GM18498 (cell line): ENCODE data around the gene ADIPOR2.

ENCODE experiments used
- ATAC-seq: cut with Tn5 transposase; IDR thresholded peaks from one replicate; pipeline ENCODE4 v1.9.1; 2021; ENCODE audit warnings: mild to moderate bottlenecking, moderate library complexity; ENCODE audit not compliant: unreplicated experiment

ADIPOR2 gene

DNA sequence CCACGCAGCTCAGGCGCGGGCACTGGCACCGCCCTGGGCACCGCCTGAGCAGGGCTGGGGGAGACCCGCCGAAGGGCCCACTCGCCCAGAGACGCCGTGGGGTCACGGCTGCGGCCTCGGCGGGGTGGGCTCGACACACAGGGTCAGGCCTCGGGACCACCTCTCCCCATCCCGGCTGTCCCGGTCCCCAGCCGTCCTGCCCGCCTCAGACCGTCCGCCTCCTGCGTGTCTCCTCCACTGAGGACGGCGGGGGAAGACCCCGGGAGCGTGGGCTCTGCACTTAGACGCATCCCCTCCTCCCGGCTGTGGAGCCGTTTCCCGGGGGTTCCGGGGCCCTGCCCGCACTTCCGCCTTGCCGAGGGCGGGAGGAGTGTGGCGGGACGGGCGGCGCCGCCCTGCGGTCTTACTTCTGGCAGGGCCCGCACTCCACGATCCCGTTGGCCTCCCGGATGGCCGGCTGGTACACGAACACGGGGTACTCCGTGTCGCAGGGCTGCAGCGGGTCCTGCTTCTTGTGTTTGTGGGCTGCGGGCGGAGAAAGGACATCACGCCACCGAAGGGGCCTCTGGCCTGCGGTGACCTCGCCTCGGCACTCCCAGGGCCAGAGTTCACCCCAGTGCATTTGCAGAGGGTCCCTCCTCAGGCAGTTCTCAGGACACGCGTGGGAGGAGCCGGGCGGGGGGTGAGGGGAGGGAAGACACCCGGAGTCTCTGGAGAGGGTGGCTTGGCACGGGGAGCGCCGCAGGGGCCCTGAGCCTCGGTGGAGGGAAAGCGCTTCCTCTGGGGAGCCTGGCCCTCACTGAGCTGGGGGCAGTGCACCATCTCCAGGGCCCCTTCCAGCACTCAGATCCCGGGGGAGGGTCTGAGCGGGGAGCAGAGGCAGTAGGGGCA, 106.4 kb downstream of the ADIPOR2 start:
- ATAC-seq: peak; percentile 9

DNA sequence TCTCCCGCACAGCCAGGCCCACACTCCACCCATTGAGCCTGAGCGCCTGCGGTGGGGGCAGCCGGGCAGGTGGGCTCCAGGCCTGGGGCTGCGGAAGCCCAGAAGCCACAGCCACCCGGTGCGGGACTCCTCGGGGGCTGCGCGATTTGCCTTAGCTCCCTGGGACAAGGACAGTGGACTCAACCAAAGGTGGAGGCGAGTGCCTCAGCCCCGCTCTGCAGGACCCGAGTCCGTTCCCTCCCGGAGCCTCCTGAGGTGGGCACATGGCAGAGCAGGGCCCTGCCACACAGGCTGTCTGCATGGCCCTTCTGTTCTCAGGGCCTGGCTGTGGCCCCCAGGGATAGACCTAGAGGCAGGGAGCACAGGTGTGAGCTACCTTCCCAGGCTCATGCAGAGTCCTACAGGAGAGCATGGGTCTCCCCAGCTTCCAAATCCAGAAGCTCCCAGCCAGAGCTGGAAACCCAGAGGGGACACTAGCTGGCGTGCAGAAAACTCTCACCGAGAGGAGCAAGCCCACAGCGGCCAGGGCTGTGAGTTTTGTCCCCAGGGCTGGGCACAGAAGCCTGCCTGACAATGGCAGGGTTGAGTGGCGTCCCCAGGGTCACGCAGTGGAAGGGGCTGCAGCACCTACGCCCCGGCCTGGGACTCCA, 107.2 kb downstream of the ADIPOR2 start:
- no peak for ATAC-seq

DNA sequence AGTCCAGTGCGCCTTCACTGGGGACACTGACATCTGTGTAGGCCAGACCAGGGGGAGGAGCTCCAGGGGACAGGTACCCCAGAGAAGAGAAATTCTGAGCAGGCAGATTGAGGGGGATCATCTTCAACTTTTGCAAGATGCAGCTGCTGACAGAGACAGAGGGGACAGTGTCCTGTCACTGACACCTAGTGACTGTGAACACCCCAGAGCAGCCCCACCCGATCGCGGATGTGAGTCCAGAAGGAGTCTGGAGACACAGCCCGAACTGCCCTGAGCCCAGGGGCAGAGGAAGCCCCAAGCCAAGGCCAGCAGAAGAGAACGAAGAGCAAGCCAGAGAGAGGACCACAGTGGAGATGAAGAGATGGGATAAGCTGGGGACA, 107.8 kb downstream of the ADIPOR2 start:
- no peak for ATAC-seq

DNA sequence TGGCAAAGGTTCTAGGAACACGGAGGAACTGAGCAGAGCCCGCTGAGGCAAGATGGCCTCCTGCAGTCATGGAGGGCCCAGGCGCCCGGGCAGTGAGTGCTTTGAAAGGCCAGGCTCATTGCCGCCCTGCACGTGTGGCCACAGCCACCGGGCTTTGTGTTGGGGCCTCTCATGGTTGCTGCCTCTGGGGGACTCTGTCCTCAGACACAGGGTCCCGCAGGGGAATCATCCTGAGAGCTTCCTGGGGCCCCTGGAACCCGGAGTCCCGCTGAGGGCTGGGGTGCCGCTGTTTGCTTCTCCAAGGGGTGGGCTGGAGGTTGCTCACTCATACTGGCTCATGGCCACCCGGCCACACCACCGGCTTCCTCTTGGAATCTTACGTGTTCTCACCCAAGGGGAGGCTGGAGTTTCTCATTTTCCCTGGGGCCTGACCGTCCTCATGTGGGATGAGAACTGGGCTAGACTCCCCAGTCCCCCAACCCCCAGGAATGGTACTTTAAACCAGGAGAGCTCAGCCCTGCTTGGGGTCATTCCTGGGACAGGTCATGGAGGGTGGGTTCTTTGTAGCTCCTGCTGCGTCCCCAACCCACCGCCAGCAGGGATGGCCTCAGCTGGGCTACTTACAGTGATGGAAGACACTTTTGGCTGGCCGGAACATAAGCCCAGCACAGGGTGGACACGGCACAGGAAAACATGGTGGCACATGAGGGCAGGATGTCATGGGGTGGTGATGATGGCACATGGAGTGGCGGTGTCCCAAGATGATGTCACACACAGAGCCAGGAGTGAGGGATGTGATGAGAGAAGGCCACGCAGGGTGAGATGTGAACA, 108.4 kb downstream of the ADIPOR2 start:
- ATAC-seq: no peak

DNA sequence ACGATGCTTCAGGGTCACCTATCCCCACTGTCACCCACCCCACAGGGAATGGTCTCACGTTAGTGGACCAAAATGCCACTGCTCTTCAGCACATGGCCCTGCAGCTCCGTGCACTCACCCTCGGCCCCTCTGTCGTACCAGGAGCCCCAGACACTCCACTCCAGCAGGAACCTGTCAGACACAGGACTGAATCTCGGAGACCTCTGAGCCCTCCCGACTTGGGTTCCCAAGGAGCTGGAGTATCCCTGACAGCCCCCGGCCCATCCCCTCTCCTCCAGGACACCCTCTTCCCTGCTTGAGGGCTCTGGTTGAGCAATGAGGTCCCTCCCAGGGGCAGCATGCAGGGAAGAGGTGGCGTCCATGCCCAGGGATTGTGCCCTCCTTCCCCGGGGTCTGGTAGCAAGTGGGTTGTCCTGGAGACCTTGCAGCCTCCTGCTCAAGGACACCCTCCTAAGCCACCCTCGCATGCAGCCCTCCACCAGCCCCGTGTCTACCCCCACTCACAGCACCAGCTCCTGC, 109.1 kb downstream of the ADIPOR2 start:
- ATAC-seq: no peak

DNA sequence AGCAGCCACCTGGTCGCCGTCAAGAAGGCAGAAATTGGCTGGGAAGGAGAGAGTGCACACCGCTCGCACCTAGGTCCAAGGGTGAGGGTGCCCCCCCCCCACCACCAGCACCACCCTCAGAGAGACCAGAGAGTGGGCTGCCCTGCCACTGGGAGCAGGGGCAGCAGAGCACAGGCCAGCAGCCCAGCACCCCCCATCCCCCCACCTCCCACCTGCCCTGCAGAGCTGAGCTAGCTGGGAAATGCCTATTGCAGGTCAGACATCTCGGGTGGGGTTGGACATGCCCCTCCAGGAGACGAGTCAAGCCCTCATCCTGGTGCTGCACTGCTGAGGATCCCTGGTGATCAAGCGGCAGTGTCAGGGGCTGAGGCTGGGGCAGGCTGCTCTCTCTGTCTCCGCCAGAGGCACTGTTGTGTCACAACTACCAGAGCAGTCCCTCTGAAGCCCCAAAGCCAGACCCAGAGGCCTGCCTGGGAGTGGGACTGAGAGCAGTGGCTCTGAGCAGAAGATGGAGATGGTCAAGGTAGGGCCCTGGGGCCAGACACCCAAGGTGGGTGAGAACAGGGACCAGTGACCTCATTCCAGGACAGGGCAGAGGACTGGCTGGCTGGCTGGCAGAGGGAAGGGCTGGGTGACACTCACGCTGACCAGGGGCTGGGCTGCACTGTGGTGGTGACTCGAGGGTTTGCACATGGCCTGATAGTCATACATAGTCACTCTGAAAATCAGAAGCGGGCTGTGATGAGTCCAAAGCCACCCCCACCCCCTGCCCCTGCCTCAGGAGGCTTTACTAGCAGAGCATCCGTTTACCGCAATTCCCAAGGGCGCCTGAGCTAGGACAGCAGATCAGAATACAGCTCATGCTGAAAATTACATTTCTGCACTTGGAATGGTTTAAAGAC, 109.8 kb downstream of the ADIPOR2 start:
- ATAC-seq: no peak

DNA sequence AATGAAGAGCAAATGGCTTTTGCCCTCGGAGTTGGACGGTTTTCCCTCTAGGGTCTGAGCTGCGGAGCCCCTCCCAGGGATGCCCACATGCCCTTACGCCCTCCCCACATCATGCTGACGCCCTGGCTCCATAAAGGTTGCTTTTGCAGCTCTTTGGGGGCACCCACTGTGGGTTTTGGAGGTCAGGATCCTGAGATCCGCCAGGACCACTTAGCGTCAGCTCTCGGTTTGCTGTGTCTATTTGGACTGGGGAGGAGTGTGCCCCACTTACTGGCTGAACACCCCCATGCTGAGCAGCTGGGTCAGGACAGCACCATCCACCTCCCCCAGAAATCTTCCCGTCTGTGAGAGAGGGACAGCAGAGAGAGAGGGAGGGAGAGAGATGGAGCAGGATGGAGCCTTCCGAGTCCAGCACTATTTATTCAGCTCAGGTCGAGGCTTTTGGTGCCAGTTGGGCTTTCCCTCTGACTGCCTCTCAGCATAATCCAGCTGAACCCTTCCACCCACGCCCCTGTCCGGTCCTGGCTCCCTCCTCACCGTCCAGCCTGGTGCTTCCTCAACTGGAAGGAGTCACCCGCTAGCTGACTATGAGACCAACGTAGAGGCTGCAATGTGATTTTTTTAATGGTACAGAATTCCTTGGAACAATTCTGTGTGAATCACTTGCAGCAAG, 110.6 kb downstream of the ADIPOR2 start:
- no peak for ATAC-seq

DNA sequence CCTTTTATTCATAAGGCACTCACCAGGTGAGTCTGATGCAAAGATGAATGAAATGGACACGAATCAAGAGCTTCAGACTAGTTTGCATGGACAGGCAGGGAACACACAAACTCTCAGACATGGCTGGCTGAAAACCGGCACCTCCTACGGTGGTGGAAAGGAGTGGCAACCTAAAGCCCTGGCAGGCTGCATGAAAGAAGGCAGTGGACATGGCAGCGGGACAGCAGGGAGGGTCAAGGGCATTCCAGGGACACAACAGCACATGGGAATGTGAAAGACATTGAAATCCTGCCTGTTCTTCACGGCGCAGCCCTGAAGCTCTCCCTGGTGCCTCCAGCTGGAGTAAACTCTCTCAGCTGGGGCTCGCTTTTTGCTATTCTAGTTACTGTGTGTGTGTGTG, 112.9 kb downstream of the ADIPOR2 start:
- ATAC-seq: no peak

DNA sequence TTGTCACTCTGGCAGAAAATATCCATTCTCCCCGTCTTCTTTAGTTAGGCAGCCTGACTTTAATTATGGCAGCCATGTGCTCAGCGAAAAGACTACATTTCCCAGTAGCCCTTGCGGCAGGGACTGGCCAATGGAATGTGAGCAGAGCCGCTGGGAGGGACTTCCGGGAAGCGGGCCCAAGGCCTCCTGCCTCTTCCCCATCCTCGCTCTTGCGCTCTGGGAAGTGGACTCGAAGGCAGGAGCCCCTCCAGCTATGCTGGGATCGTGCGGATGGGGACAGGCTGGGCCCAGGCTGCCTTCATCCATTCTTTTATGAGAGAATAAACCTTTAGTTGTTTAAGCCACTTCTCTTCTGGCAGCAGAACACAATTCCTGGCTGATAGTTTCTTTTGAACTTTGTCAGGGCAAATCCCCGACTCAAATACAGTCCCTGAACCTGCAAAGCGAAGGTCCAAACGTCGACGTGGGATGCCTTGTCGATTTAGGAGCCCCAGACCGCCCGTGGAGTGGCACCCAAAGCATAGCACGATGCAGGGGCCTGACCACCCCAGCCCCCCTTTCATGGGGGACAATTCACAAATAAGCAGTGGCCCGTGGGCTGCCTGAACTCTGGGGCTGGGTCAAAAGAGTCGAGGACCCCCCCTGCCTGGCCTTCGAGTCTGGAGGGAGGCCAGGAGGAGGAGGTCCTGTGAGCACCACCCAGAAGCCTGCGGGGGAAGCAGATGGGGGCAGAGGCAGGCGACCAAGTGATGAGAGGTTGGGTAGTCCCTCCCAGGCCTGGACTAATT, 113.9 kb downstream of the ADIPOR2 start:
- ATAC-seq: peak; percentile 85

DNA sequence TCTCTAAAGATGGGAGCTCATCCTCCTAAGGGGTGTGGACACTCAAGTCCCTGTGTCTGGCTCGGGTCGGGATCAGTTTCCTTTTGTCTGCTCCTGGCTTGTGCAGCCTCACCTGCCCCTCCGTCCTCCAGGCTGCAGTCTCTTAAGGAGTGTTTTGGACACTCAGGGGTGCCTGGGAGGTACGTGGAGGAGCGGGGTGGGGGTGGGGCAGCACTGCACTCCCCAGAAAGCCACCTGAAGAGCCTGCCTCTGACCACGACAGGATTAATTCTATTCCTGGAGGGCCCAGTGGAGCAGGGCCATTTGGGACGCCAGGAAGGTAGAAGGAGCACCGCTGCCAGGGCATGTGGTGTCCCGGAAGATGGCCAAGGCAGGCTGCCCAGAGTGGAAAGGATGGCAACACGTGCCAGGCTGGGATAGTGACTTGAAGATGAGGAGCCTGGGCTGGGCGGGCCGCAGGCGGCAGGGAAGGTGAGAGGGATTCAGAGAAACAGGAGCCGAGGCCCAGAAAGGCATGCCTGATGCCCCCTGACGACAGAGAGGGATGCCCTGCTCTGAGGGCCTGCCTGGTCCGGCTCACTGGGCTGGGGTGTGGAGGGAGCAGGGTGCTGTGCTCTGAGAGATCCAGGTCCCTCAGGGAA, 114.7 kb downstream of the ADIPOR2 start:
- no peak for ATAC-seq

DNA sequence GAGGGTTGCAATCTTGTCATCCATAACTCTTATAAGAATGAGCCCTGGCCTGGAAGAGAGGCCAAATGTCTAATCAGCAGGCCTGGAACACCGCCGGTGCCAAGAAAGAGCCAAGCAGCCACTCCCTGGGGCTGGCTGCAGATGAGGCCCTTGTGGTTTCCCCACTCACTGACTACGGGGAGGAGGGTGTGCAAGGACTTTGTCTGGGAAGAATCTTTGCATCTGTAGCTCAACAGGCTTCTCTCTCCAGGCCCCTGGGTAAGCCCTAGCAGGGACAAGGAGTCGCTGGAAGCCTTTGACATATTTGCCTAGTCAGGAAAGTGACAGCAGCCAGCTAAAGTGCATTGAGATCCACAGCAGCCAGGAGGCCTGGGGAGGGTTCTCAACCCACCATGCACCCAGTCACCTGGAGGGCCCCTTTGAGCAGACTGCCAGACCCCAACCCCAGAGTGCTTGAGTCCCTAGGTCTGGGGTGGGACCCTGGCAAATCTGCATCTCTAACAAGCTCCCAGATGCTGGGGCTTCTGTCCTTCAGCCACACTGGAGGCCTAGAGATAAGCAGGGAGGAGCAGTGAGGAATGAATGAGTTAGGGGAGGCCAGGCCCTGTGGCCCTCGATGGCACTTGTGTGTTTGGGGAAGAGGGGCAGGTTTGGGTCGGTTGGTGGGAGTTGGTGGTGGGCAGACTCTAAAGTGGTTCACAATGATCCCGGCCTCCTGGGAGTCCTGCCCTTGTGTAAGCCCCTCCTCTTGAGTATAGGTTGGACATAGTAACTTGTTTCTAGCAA, 115.6 kb downstream of the ADIPOR2 start:
- ATAC-seq: no peak

DNA sequence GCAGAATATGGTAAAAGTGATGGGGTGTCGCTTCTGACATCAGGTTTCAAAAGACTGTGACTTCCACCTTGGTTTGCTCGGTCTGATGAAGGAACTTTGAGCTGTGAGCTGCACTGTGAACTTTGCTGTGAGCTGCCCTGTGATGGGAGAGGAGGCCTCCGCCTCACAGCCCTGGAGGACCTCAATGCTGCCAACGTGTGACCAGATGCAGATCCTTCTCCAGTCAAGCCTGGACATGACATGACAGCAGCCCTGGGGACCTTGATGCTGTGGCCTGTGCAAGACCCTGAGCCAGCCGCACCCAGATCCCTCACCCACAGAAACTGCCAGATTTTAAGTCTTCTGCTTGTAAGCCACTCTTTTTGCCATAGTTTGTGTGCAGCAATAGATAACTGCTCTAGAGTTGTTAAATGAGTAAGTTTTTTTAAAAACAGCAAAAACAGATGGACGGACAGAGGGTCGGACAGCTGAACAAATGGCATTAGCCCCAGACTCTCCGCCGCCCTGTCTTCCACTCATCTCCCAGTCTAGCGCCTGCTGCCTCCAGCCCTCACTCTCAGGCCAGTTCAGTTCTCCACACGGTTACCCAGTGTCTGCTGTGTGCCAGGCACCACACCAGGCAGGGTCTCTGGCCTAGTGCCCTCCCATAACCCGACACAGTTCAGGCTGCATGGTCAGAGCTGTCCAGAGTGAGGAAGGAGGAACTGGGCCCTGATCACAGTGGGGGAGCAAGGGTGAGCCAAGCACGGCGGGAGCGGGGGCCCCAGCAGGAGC, 116.4 kb downstream of the ADIPOR2 start:
- no peak for ATAC-seq

DNA sequence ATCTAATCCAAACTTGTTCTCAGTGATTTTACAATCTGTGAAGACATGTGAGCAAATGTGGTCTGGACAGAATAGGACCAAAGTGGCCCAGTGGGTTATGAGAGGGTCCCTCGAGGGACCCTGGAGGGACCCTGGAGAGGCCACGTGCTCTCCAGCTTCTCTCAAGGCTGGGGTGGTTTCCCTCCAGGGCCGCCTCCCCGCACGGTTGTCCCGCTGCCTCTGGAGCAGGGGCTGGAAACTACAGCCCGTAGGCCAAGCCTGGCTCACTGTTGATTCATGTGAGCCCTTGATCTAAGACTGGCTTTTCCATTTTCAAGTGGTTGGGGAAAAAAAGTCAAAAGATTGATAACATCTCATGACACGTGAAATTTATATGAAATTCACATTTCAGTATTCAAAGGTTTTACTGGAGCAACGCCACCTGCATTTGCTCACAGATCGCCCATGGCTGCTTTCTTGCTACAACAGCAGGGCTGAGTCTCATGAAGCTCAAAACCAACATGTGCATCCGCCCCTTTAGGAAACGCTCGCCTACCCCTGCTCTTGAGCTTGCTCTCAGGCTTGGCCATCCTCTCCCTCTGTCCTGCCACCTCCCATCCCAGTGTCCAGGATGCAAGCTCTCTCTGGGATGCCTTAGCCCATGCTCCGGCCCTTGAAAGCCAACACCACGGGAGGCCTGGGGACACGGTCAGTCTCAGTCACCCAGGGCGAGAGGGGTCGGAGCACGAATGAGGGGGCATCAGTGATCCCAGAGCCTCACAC, 117.3 kb downstream of the ADIPOR2 start:
- ATAC-seq: no peak

DNA sequence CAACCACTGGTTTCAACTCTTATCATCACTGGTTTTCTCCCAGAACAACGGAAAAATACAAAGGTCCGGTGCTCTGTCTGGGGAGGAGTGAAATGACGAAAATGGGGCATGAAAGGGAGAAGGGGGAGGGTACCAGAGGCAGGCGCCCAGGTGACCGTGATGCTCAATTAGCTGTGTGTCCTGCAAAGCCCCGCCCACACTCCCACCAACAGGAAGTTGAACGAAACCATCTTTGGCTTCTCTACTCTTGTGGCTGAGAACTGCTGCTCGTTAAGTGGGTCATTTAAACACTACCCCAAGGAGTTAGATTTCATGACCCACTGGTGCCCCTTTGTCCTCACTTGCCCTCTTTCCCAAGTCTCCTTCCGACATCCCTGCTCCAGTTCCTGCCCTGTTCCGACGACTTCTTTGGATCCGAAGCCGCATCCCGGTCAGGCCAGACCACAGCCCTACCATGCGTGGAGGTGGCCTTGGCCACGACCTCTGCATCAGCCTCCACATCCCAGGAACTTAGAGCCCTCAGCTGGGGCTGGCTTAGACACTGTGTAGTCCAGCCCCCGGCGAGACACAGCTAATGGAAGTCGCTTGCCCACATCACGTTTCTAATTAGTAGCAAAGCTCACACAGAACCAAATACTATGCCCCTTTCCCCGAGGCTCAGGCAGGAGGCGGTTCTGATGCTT, 118.1 kb downstream of the ADIPOR2 start:
- no peak for ATAC-seq

DNA sequence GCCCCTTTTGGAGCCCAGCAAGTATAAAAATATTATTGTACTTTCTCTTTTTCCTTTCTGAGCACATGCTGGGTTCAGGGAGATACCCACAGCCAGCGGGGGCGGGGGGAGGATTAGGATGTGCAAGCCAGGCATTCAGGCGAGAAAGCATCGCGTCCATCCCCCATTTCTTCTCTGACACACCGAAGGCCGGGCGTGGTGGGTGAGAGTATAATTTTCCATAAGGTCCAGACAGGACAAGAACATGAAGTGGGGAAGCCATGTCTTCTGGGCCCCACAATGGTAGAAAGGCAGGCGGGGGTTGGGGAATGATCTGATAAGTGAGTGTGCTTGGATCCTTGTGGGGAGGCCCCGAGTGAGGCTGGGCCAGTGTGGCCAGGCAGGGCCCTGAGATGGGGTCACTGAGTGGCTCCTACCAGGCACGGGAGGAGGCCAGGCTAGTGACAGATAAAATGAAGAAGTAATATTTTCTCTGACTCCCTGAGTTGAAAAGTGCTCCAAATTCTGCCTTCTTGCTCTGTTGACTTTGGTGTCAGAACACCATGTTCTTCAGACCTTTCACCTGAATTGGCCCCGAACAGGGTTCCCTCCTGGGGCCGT, 118.8 kb downstream of the ADIPOR2 start:
- ATAC-seq: no peak
